ENCODE data around the gene ARIH1. TPM values are rescaled to one million over a fixed set of nuclear protein-coding genes. Genes with fewer than 3 reads are reported as not detected.

The ARIH1 gene
- polyA plus RNA-seq, 1 of the 3 experiments (the other 2 are of a cell fraction) = 48.3 TPM

DNA sequence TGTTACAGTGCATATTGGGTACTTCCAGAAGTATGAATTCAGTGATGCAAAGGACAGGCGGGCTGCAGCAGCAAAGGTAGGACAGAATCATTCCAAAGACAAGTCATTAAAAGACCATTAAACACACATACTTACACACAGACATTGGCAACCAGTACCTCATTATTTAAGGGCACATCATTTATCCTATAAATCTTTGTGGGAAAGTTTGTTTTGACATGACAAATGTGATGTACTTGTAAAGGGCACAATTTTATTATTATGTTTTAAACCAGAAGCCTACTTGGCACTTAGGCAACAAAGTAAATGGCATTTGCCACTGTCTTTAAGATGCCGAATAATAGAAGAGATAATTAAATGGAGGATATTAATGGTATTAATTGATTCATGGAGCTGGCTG, 22.7 kb downstream of the ARIH1 start:
- Histone ChIP-seq H3K4me1 (ENCODE audit: control insufficient read depth in 1 of 2, insufficient read depth in 2 of 2, low read depth in 1 of 2, low read length in 1 of 2) (peaks cover under 1 to 9% of the 10 kb centered on the region in 2 experiments; a peak in 3 of 4 replicates), H3K27me3 (ENCODE audit: insufficient read depth) (no peaks in the 10 kb centered on the region), H3K36me3 (replicated peaks in 1 of 2; ENCODE audit: control insufficient read depth in 1 of 2, insufficient read depth in 2 of 2, low read length in 1 of 2) (peaks cover 19 to 22% of the 10 kb centered on the region in 2 experiments), H3K79me2 (ENCODE audit: insufficient read depth) (peaks cover 100% of the 10 kb centered on the region), H3K27ac (ENCODE audit: low read depth in 2 of 2, low read length in 1 of 2) (no peak overlapping the region), H2AFZ (ENCODE audit: low read depth) (no peak overlapping the region), H3K9me2 (no peaks in the 10 kb centered on the region), H3F3A (replicated peaks; ENCODE audit: insufficient read depth) (no peaks in the 10 kb centered on the region), H4K20me1 (ENCODE audit: insufficient read depth) (peaks cover 97% of the 10 kb centered on the region), H3K4me3 (ENCODE audit: low read depth in 2 of 2, low read length in 1 of 2) (no peak overlapping the region), H3K9ac (no peak overlapping the region), H3K4me2 (no peak overlapping the region), H3K9me3 (no peaks in the 10 kb centered on the region)
- no peak for DNase-seq
- CTCF ChIA-PET = no interaction called here
- POLR2A ChIA-PET = no interaction called here
- WGBS (ENCODE audit: low lambda C conversion rate) = 92% methylated on average over 2 of the region's 2 CpGs
- TF ChIP-seq, protein P1, sequence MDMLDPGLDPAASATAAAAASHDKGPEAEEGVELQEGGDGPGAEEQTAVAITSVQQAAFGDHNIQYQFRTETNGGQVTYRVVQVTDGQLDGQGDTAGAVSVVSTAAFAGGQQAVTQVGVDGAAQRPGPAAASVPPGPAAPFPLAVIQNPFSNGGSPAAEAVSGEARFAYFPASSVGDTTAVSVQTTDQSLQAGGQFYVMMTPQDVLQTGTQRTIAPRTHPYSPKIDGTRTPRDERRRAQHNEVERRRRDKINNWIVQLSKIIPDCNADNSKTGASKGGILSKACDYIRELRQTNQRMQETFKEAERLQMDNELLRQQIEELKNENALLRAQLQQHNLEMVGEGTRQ (IDR thresholded peaks at IDR 0.05; ENCODE audit: borderline replicate concordance, low read depth, low read length) = no peak
- TF ChIP-seq ELF1 (IDR thresholded peaks at IDR 0.05) (no peak), JUND (IDR thresholded peaks at IDR 0.05) (no peak), TEAD4 (IDR thresholded peaks at IDR 0.05; ENCODE audit: borderline replicate concordance, insufficient read depth) (no peak), RXRA (IDR thresholded peaks at IDR 0.05; ENCODE audit: borderline replicate concordance, low read depth) (no peak), FOSL2 (IDR thresholded peaks at IDR 0.05; ENCODE audit: borderline replicate concordance, low read depth) (no peak), NFIC (IDR thresholded peaks at IDR 0.05; ENCODE audit: borderline replicate concordance) (no peak), FOXM1 (IDR thresholded peaks at IDR 0.05; ENCODE audit: low read depth) (no peak)
- TF ChIP-seq, protein P2, sequence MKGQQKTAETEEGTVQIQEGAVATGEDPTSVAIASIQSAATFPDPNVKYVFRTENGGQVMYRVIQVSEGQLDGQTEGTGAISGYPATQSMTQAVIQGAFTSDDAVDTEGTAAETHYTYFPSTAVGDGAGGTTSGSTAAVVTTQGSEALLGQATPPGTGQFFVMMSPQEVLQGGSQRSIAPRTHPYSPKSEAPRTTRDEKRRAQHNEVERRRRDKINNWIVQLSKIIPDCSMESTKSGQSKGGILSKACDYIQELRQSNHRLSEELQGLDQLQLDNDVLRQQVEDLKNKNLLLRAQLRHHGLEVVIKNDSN (IDR thresholded peaks at IDR 0.05; ENCODE audit: borderline replicate concordance, low read depth) = no peak
- TF ChIP-seq, protein P3, sequence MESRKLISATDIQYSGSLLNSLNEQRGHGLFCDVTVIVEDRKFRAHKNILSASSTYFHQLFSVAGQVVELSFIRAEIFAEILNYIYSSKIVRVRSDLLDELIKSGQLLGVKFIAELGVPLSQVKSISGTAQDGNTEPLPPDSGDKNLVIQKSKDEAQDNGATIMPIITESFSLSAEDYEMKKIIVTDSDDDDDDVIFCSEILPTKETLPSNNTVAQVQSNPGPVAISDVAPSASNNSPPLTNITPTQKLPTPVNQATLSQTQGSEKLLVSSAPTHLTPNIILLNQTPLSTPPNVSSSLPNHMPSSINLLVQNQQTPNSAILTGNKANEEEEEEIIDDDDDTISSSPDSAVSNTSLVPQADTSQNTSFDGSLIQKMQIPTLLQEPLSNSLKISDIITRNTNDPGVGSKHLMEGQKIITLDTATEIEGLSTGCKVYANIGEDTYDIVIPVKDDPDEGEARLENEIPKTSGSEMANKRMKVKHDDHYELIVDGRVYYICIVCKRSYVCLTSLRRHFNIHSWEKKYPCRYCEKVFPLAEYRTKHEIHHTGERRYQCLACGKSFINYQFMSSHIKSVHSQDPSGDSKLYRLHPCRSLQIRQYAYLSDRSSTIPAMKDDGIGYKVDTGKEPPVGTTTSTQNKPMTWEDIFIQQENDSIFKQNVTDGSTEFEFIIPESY (IDR thresholded peaks at IDR 0.05; ENCODE audit: borderline replicate concordance, low read depth) = no peak
- TF ChIP-seq, protein P4, sequence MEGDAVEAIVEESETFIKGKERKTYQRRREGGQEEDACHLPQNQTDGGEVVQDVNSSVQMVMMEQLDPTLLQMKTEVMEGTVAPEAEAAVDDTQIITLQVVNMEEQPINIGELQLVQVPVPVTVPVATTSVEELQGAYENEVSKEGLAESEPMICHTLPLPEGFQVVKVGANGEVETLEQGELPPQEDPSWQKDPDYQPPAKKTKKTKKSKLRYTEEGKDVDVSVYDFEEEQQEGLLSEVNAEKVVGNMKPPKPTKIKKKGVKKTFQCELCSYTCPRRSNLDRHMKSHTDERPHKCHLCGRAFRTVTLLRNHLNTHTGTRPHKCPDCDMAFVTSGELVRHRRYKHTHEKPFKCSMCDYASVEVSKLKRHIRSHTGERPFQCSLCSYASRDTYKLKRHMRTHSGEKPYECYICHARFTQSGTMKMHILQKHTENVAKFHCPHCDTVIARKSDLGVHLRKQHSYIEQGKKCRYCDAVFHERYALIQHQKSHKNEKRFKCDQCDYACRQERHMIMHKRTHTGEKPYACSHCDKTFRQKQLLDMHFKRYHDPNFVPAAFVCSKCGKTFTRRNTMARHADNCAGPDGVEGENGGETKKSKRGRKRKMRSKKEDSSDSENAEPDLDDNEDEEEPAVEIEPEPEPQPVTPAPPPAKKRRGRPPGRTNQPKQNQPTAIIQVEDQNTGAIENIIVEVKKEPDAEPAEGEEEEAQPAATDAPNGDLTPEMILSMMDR (IDR thresholded peaks at IDR 0.05) = no peak

DNA sequence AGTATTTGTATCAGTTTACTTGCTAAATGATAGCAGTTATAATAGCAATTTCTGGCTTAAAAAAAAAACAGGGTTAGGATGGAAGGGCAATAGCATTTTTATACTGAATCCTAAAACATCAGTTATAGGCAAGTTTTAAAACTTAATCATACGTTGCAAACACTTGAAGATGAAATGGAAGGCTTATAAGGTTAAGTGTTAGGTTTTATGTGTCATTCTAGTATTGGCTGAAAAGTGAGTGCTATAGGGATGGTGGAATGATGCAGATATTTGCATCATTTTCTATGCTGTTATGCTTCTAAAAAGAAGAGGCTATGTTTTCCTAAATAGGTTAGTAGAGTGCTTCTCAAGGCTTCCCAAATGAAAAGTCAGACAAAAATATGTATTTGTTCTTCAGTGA, 23.3 kb downstream of the ARIH1 start:
- TF ChIP-seq TCF12 (IDR thresholded peaks at IDR 0.05) = no peak
- TF ChIP-seq RAD21 (IDR thresholded peaks at IDR 0.05; ENCODE audit: low read length) = no peak
- no peak for TF ChIP-seq EZH2phosphoT487 (IDR thresholded peaks at IDR 0.05; ENCODE audit: borderline replicate concordance, low read depth)
- no peak for TF ChIP-seq GABPA (IDR thresholded peaks at IDR 0.05; ENCODE audit: low read depth)
- no peak for TF ChIP-seq TEAD4 (IDR thresholded peaks at IDR 0.05; ENCODE audit: borderline replicate concordance, insufficient read depth)
- no peak for TF ChIP-seq RXRA (IDR thresholded peaks at IDR 0.05; ENCODE audit: borderline replicate concordance, low read depth)
- TF ChIP-seq, protein P4 (IDR thresholded peaks at IDR 0.05) = no peak
- TF ChIP-seq MEF2A (IDR thresholded peaks at IDR 0.05; ENCODE audit: borderline replicate concordance, low read depth) = no peak
- no peak for TF ChIP-seq GATA2 (CRISPR knock-in tag; IDR thresholded peaks at IDR 0.05)
- TF ChIP-seq RFX5 (IDR thresholded peaks at IDR 0.05; ENCODE audit: low read length) = no peak
- TF ChIP-seq RCOR1 (IDR thresholded peaks at IDR 0.05; ENCODE audit: low read length) = no peak
- Histone ChIP-seq H3F3A (replicated peaks; ENCODE audit: insufficient read depth) (no peaks in the 10 kb centered on the region), H3K36me3 (replicated peaks in 1 of 2; ENCODE audit: control insufficient read depth in 1 of 2, insufficient read depth in 2 of 2, low read length in 1 of 2) (peaks cover 19 to 27% of the 10 kb centered on the region in 2 experiments), H3K9me2 (no peaks in the 10 kb centered on the region), H4K20me1 (ENCODE audit: insufficient read depth) (peaks cover 97% of the 10 kb centered on the region), H3K9ac (no peak overlapping the region), H3K4me3 (ENCODE audit: low read depth in 2 of 2, low read length in 1 of 2) (no peak overlapping the region), H3K9me3 (no peaks in the 10 kb centered on the region), H3K79me2 (ENCODE audit: insufficient read depth) (peaks cover 100% of the 10 kb centered on the region), H3K27ac (ENCODE audit: low read depth in 2 of 2, low read length in 1 of 2) (no peak overlapping the region), H2AFZ (ENCODE audit: low read depth) (no peak overlapping the region), H3K27me3 (ENCODE audit: insufficient read depth) (no peaks in the 10 kb centered on the region), H3K4me1 (ENCODE audit: control insufficient read depth in 1 of 2, insufficient read depth in 2 of 2, low read depth in 1 of 2, low read length in 1 of 2) (peaks cover 0 to 9% of the 10 kb centered on the region in 2 experiments; a peak in 3 of 4 replicates), H3K4me2 (no peak overlapping the region)
- no peak for DNase-seq
- 95% methylated on average over 1 of the region's 1 CpG for WGBS (ENCODE audit: low lambda C conversion rate)
- ChIA-PET CTCF (no interaction called here), POLR2A (no interaction called here)

Data from SK-N-SH (cell line).